SK-N-MC (cell line): ENCODE data around the gene ZFAND3.

Experiments used
- DNase-seq: peaks from one replicate; pipeline ENCODE4 v3.0.0-alpha.2; 2011; ENCODE audit warnings: low read depth, low spot score
- H3K27ac ChIP-seq: fragments of 200-600 bp; sonication (generic); 2 replicates; pipeline ENCODE4 v1.5.1; 2016; ENCODE audit warnings: mixed run types
- H3K36me3 ChIP-seq: fragments of 200-600 bp; sonication (generic); 2 replicates; pipeline ENCODE4 v1.6.1; 2017; ENCODE audit warnings: antibody characterized with exemption, low read length, mixed read lengths; ENCODE audit not compliant: insufficient read depth
- H3K4me3 ChIP-seq: fragments of 200-600 bp; sonication (generic); 2 replicates; pipeline ENCODE4 v1.5.1; 2016
- H3K9ac ChIP-seq: fragments of 200-600 bp; sonication (generic); 2 replicates; pipeline ENCODE4 v1.8.0; 2017; ENCODE audit warnings: mixed run types, mixed read lengths; ENCODE audit not compliant: insufficient read length
- H3K9me3 ChIP-seq: fragments of 200-600 bp; sonication (generic); 2 replicates; pipeline ENCODE4 v1.6.1; 2017; ENCODE audit warnings: low read depth, mild to moderate bottlenecking, antibody characterized with exemption, low read length, moderate library complexity, mixed read lengths
- EZH2 ChIP-seq: fragments of 200-600 bp; sonication (generic); IDR thresholded peaks from one replicate; pipeline ENCODE4 v1.6.1; 2017; ENCODE audit warnings: antibody characterized with exemption
- FOXP2 ChIP-seq: optimal IDR thresholded peaks from 2 replicates; pipeline ENCODE3; 2011; ENCODE audit warnings: mild to moderate bottlenecking, moderate library complexity; ENCODE audit not compliant: insufficient read depth; ENCODE audit errors: extremely low read length, control extremely low read depth
- POLR2AphosphoS5 ChIP-seq: IDR thresholded peaks from 2 replicates; pipeline ENCODE4 v1.6.1; 2012; ENCODE audit warnings: mild to moderate bottlenecking, low read depth, low read length, borderline replicate concordance

Gene ZFAND3

DNA sequence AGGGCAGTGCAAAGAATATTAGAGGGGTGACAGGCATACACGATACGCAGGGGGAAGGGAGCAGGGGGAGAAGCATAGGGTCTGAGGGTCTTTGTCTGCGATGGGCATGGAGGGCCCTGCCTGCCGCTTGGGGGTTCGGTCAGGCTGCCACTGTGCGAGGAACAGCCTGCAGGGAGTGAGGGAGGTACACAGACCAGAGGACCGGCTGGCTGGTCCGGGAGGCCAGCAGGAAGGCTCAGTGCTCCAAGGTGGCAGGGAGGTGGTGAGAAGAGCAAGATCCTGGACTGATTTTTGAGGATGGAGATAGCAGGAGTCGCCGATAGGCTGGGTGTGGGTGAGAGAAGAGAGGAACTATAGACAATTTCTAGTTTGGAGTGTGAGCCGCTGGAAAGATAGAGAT is 338.4 kb downstream of the ZFAND3 start:
- H3K27ac ChIP-seq, result no peak overlapping the region
- peaks cover 2% of the 10 kb centered on the region; the same call in 1 of the 2 replicates for H3K36me3 ChIP-seq
- no peak overlapping the region for H3K9ac ChIP-seq
- H3K9me3 ChIP-seq, result no peaks in the 10 kb centered on the region
- DNase-seq, result no peak
- TF ChIP-seq POLR2AphosphoS5, result no peak
- TF ChIP-seq EZH2, result no peak
- no peak for TF ChIP-seq FOXP2
- no peak overlapping the region for H3K4me3 ChIP-seq

DNA sequence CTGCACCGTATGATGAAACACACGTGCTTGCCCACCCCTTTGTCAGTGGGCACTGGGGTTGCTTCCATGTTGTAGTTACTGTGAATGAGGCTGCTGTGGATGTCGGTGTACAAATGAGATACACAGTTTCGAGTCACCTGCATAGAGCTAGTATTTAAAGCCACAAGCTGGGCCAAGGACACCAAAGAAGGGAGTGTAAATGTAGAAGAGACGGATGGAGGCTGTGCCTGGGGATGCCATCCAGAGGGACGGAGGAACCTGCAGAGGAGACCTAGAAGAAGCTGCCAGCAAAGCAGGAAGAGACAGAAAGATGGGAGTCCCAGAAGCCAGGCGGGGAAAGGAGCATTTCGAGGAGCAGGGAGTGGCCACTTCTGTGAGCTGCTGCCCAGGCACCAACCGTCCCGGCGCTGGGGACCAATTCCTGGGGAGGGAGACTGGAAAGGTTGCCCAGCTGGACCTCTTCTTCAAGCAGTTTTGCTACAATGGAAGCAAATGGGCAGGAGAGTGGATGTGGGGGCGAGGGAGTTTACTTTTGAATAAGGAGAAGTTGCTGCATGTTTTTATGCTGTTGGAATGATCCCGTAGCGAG is 339.3 kb downstream of the ZFAND3 start:
- TF ChIP-seq POLR2AphosphoS5 (no peak), EZH2 (no peak), FOXP2 (no peak)
- no peak for DNase-seq
- Histone ChIP-seq H3K36me3 (no peaks in the 10 kb centered on the region), H3K27ac (no peak overlapping the region), H3K9me3 (no peaks in the 10 kb centered on the region), H3K4me3 (no peak overlapping the region), H3K9ac (no peak overlapping the region)

- H3K4me3 ChIP-seq, result no peak overlapping the region
- H3K27ac ChIP-seq, result no peak overlapping the region; the same call in 1 of the 2 replicates
- TF ChIP-seq FOXP2, result no peak
- no peak for TF ChIP-seq POLR2AphosphoS5
- TF ChIP-seq EZH2, result no peak
- H3K9me3 ChIP-seq, result no peaks in the 10 kb centered on the region
- H3K36me3 ChIP-seq, result no peaks in the 10 kb centered on the region
- H3K9ac ChIP-seq, result no peak overlapping the region
- no peak for DNase-seq
Observed at GRCh38 chr6:38159596-38159995, 340.1 kb downstream of the ZFAND3 start.

GRCh38 chr6:38160831-38161230 is 341.3 kb downstream of the ZFAND3 start:
- no peak overlapping the region for H3K9ac ChIP-seq

GRCh38 chr6:38161331-38161730 is 341.8 kb downstream of the ZFAND3 start:
- TF ChIP-seq EZH2 (no peak), FOXP2 (no peak), POLR2AphosphoS5 (no peak)
- H3K36me3 ChIP-seq, result no peaks in the 10 kb centered on the region
- H3K9me3 ChIP-seq, result no peaks in the 10 kb centered on the region
- no peak for DNase-seq
- H3K27ac ChIP-seq, result no peak overlapping the region
- H3K9ac ChIP-seq, result no peak overlapping the region
- no peak overlapping the region for H3K4me3 ChIP-seq

More at GRCh38 chr6:38160831-38161230, 341.3 kb downstream of the ZFAND3 start:
- no peaks in the 10 kb centered on the region for H3K9me3 ChIP-seq
- TF ChIP-seq EZH2 (no peak), FOXP2 (no peak), POLR2AphosphoS5 (no peak)
- no peak overlapping the region; the same call in 1 of the 2 replicates for H3K27ac ChIP-seq
- H3K4me3 ChIP-seq, result no peak overlapping the region
- no peak for DNase-seq
- H3K36me3 ChIP-seq, result no peaks in the 10 kb centered on the region

DNA sequence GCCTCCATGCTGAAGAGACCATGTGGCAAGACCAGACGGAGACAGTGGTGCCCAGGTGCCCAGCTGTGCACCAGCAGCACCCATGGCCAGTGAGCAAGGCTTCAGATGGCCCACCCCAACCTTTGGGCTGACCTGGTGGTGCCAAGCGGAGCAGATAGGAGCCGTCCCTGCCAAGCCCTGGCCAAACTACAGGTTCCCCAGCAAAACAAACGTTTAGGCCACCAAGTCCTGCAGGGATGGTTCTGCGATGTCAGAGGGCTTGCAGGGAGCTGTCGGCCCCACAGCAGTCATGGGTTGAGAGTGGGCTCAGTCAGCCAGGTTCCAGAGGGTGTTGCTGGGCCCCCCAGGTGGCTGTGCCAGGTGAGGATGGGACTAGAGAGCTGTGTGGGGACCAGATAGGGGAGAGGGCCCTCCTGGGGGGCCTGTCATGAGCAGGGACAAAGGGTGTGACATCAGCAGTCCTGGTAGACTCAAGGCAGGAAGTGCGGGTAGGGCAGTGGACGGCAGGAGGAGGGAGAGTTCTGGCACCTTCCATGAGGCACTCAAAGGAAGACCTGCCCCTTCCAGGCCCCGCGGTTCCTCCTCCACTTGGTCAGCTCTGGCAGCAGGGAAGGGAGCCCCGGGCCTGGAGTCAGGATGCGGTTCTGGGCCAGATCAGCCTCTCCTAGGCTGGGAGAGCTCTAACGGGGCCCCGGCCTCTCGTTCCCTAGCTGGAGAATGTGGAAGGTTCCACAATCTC is 342.4 kb downstream of the ZFAND3 start:
- 0 out of 2 replicates have a peak overlapping the region, but pooled peaks have one; percentile 16 for H3K27ac ChIP-seq
- H3K9ac ChIP-seq, result no peak overlapping the region
- H3K36me3 ChIP-seq, result no peaks in the 10 kb centered on the region
- H3K4me3 ChIP-seq, result no peak overlapping the region
- no peaks in the 10 kb centered on the region for H3K9me3 ChIP-seq
- no peak for TF ChIP-seq EZH2
- no peak for TF ChIP-seq FOXP2
- TF ChIP-seq POLR2AphosphoS5, result no peak
- no peak for DNase-seq

DNA sequence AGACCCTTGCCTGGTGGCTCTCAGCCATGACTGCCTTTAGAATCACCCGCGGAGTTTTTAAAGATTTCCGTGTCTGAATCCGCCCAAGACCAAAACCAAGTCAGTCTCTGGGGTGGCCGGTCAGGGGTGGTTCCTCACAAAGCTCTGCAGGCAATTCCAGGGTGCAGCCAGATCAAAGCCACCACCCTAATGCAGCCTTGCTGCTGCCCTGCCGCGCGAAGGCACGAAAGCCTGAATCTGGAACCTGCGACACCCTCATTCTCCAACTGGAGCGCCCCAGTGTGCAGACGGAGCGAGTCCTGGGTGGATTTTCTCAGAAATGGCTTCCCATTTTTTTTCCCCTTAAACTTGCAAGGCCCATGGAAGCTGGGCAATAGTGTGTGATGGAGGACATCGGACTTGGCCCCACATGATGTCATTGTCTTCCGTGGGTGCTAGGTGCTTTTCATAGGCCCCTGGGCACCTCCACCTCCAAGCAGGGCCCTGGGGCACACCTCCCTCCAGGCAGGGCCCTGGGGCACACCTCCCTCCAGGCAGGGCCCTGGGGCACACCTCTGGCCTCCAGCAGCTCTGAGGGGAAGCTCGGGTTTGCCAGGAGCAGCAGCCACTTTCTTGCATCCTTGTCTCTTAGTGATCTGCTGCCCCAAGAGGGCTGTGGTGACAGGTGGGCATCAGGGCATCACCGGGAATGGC is 343.1 kb downstream of the ZFAND3 start:
- TF ChIP-seq FOXP2 (no peak), EZH2 (no peak), POLR2AphosphoS5 (no peak)
- no peak for DNase-seq
- Histone ChIP-seq H3K4me3 (no peak overlapping the region), H3K36me3 (no peaks in the 10 kb centered on the region), H3K9ac (no peak overlapping the region), H3K9me3 (no peaks in the 10 kb centered on the region), H3K27ac (0 out of 2 replicates have a peak overlapping the region, but pooled peaks have one; percentile 16)

GRCh38 chr6:38163186-38164130 is 343.9 kb downstream of the ZFAND3 start:
- no peak overlapping the region for H3K9ac ChIP-seq
- H3K36me3 ChIP-seq, result no peaks in the 10 kb centered on the region
- no peak overlapping the region for H3K4me3 ChIP-seq
- no peaks in the 10 kb centered on the region for H3K9me3 ChIP-seq
- no peak overlapping the region for H3K27ac ChIP-seq
- TF ChIP-seq EZH2 (no peak), POLR2AphosphoS5 (no peak), FOXP2 (no peak)
- no peak for DNase-seq
